Parathyroid adenoma (tissue), 2 donors: Measurements from ENCODE around the gene EPS8.

Experiments
- H2AFZ ChIP-seq: fragments of 300-600 bp; sonication (generic); one replicate; pipeline ENCODE4 v1.7.0; 2017; ENCODE audit warnings: antibody characterized with exemption, mild to moderate bottlenecking
- H3K27ac ChIP-seq: fragments of 300-600 bp; sonication (generic); one replicate; pipeline ENCODE4 v1.7.0; 2017
- H3K27me3 ChIP-seq: fragments of 300-600 bp; sonication (generic); one replicate; pipeline ENCODE4 v1.7.0; 2017; ENCODE audit warnings: low read length; ENCODE audit not compliant: control insufficient read depth, insufficient read depth
- H3K36me3 ChIP-seq: fragments of 300-600 bp; sonication (generic); one replicate; pipeline ENCODE4 v1.7.0; 2017; ENCODE audit warnings: low read length; ENCODE audit not compliant: control insufficient read depth, insufficient read depth
- H3K4me1 ChIP-seq: fragments of 300-600 bp; sonication (generic); one replicate; pipeline ENCODE4 v1.7.0; 2017; ENCODE audit warnings: control low read depth
- H3K4me2 ChIP-seq: fragments of 300-600 bp; sonication (generic); one replicate; pipeline ENCODE4 v1.7.0; 2017; ENCODE audit warnings: low read length
- H3K4me3 ChIP-seq: fragments of 300-600 bp; sonication (generic); one replicate; pipeline ENCODE4 v1.7.0; 2017; ENCODE audit warnings: low read depth, low read length
- H3K79me2 ChIP-seq: fragments of 300-600 bp; sonication (generic); one replicate; pipeline ENCODE4 v1.7.0; 2017; ENCODE audit warnings: control low read depth
- H3K9ac ChIP-seq: fragments of 300-600 bp; sonication (generic); one replicate; pipeline ENCODE4 v1.7.0; 2017; ENCODE audit warnings: mild to moderate bottlenecking
- H3K9me3 ChIP-seq: fragments of 300-600 bp; sonication (generic); one replicate; pipeline ENCODE4 v1.7.0; 2017; ENCODE audit warnings: low read length; ENCODE audit not compliant: control insufficient read depth
- TF ChIP-seq, protein P1 (sequence below): fragments of 300-600 bp; sonication (generic); IDR thresholded peaks from one replicate; pipeline ENCODE4 v1.7.0; 2017; ENCODE audit warnings: antibody characterized with exemption, mild to moderate bottlenecking
- donor health status: primary hyperparathyroidism.

Gene EPS8

GRCh38 chr12:15636060-15636890 lies 152.9 kb downstream of the EPS8 start:
- Histone ChIP-seq H3K4me3 (no peak overlapping the region), H2AFZ (no peak overlapping the region), H3K4me2 (no peak overlapping the region), H3K9ac (no peak overlapping the region), H3K36me3 (no peaks in the 10 kb centered on the region), H3K9me3 (no peaks in the 10 kb centered on the region), H3K27ac (no peak overlapping the region), H3K27me3 (no peaks in the 10 kb centered on the region), H3K79me2 (no peaks in the 10 kb centered on the region), H3K4me1 (no peaks in the 10 kb centered on the region)
- TF ChIP-seq, protein P1, sequence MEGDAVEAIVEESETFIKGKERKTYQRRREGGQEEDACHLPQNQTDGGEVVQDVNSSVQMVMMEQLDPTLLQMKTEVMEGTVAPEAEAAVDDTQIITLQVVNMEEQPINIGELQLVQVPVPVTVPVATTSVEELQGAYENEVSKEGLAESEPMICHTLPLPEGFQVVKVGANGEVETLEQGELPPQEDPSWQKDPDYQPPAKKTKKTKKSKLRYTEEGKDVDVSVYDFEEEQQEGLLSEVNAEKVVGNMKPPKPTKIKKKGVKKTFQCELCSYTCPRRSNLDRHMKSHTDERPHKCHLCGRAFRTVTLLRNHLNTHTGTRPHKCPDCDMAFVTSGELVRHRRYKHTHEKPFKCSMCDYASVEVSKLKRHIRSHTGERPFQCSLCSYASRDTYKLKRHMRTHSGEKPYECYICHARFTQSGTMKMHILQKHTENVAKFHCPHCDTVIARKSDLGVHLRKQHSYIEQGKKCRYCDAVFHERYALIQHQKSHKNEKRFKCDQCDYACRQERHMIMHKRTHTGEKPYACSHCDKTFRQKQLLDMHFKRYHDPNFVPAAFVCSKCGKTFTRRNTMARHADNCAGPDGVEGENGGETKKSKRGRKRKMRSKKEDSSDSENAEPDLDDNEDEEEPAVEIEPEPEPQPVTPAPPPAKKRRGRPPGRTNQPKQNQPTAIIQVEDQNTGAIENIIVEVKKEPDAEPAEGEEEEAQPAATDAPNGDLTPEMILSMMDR: no peak

DNA sequence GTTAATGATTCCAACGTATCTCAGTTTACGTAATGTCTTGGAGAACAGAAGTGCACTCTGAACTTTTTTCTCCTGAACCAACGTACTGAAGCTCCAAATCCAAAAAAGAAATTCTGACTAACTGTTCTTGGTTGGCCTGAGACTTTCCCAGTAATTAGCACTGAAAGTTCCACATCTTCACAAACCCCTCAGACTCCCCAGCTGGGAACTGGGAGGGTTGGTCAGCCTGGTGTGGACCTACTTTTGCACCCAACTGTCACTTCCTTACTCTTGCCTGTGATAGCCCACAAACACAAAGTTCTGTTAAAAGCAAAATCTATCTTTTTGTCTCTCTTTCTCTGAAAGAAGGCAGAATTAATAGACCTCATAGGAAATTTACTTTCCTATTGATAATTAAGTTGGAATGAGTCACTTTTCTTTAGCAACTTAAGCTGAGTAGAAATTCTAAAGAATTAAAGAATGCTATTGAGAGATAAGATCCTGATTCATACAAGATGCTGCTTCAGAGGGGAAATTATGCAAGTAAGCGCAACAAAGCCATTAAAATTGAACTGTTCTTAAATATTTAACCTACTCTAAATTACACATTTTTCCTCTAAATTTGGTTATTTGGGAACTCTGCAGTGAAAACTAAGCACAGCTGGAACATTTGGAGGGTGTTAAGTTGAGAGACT lies 155.0 kb downstream of the EPS8 start:
- Histone ChIP-seq H3K4me3 (no peak overlapping the region), H3K4me2 (no peak overlapping the region), H3K79me2 (no peaks in the 10 kb centered on the region), H3K4me1 (no peaks in the 10 kb centered on the region), H3K27me3 (no peaks in the 10 kb centered on the region), H3K36me3 (no peaks in the 10 kb centered on the region), H3K9ac (no peak overlapping the region), H3K9me3 (no peaks in the 10 kb centered on the region), H2AFZ (no peak overlapping the region), H3K27ac (no peak overlapping the region)
- TF ChIP-seq, protein P1: no peak

GRCh38 chr12:15633201-15633600 lies 156.0 kb downstream of the EPS8 start:
- Histone ChIP-seq H3K27me3 (no peaks in the 10 kb centered on the region), H3K4me2 (no peak overlapping the region), H3K9me3 (no peaks in the 10 kb centered on the region), H2AFZ (no peak overlapping the region), H3K4me3 (no peak overlapping the region), H3K27ac (no peak overlapping the region), H3K9ac (no peak overlapping the region), H3K79me2 (no peaks in the 10 kb centered on the region), H3K36me3 (no peaks in the 10 kb centered on the region), H3K4me1 (no peaks in the 10 kb centered on the region)
- TF ChIP-seq, protein P1: no peak

DNA sequence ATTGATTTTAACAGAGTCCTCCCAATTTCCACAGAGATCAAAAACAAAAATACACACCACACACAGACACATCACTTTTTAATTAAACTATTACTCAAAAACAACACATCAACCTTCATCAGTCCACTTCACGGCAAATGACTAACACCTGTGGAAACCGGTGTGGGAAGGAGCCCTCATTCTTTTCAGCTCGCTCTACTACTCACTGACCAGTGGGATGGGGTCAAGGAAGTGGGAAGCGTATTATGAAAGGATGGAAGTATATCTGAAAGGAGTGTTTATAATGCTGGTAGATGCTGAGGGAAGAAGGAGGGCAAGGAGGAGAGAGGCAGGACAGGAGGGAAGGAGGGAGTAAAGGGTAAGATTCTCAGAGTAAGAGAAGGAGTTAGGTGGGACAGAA lies 156.5 kb downstream of the EPS8 start:
- Histone ChIP-seq H3K4me2 (no peak overlapping the region), H3K27ac (no peak overlapping the region), H3K79me2 (no peaks in the 10 kb centered on the region), H3K4me3 (no peak overlapping the region), H3K4me1 (no peaks in the 10 kb centered on the region), H3K36me3 (no peaks in the 10 kb centered on the region), H2AFZ (no peak overlapping the region), H3K9me3 (no peaks in the 10 kb centered on the region), H3K27me3 (no peaks in the 10 kb centered on the region), H3K9ac (no peak overlapping the region)
- TF ChIP-seq, protein P1: no peak
